GM23338 (cell line): ENCODE measurements around the gene AFF3. TPM values are rescaled to one million over a fixed set of nuclear protein-coding genes. Genes with fewer than 3 reads are reported as not detected.
A peak's percentile ranks its signal among the peaks of the same experiment; 100 is the strongest.

Source experiments
- ATAC-seq: fragments of 200-7000 bp; cut with Tn5 transposase; 3 replicates; pipeline ENCODE4 v1.9.1; 2020
- DNase-seq: peaks from one replicate; pipeline ENCODE4 v3.0.0-alpha.2; 2015; ENCODE audit warnings: low spot score
- H2AFZ ChIP-seq: fragments of 200-600 bp; sonication (generic); 2 replicates; pipeline ENCODE4 v1.8.0; 2016; ENCODE audit warnings: antibody characterized with exemption, mild to moderate bottlenecking, moderate library complexity
- H3F3A ChIP-seq: fragments of 200-600 bp; sonication (generic); replicated peaks from 2 replicates; pipeline ENCODE4 v1.8.0; 2017; ENCODE audit warnings: antibody characterized with exemption, mixed run types, low read depth
- H3K27ac ChIP-seq: fragments of 200-600 bp; sonication (generic); 2 replicates; pipeline ENCODE4 v1.6.1; 2016; ENCODE audit warnings: low read depth
- H3K27me3 ChIP-seq: fragments of 200-600 bp; sonication (generic); 2 replicates; pipeline ENCODE4 v1.8.0; 2016; ENCODE audit warnings: mild to moderate bottlenecking, mixed run types, moderate library complexity; ENCODE audit not compliant: insufficient read depth
- H3K36me3 ChIP-seq: fragments of 200-600 bp; sonication (generic); 2 replicates; pipeline ENCODE4 v1.8.0; 2016; ENCODE audit warnings: mild to moderate bottlenecking; ENCODE audit not compliant: insufficient read depth
- H3K4me1 ChIP-seq: fragments of 200-600 bp; sonication (generic); 2 replicates; pipeline ENCODE4 v1.8.0; 2016; ENCODE audit warnings: mild to moderate bottlenecking, moderate library complexity; ENCODE audit not compliant: insufficient read depth
- H3K4me2 ChIP-seq: fragments of 200-600 bp; sonication (generic); 2 replicates; pipeline ENCODE4 v1.7.1; 2017; ENCODE audit warnings: mixed run types
- H3K4me3 ChIP-seq: fragments of 200-600 bp; sonication (generic); 2 replicates; pipeline ENCODE4 v1.6.1; 2016; ENCODE audit warnings: mixed run types
- H3K79me2 ChIP-seq: fragments of 200-600 bp; sonication (generic); replicated peaks from 2 replicates; pipeline ENCODE4 v1.8.0; 2017; ENCODE audit warnings: mild to moderate bottlenecking; ENCODE audit not compliant: insufficient read depth
- H3K9me2 ChIP-seq: fragments of 200-600 bp; sonication (generic); 2 replicates; pipeline ENCODE4 v1.8.0; 2017; ENCODE audit not compliant: insufficient read depth
- H4K20me1 ChIP-seq: fragments of 200-600 bp; sonication (generic); replicated peaks from 2 replicates; pipeline ENCODE4 v1.8.0; 2017; ENCODE audit warnings: mild to moderate bottlenecking; ENCODE audit not compliant: insufficient read depth
- H3K27ac Mint-ChIP-seq: 2 replicates; pipeline ENCODE4 v1.8.0; 2020; ENCODE audit warnings: inconsistent platforms, mild to moderate bottlenecking, moderate library complexity, mixed read lengths
- H3K27me3 Mint-ChIP-seq: 3 replicates; pipeline ENCODE4 v1.8.0; 2022; ENCODE audit warnings: low read depth, mild to moderate bottlenecking, moderate library complexity, mixed read lengths, inconsistent platforms; ENCODE audit not compliant: insufficient read depth, poor library complexity
- H3K36me3 Mint-ChIP-seq: 3 replicates; pipeline ENCODE4 v1.8.0; 2021; ENCODE audit warnings: low read depth, mild to moderate bottlenecking, inconsistent platforms, moderate library complexity, mixed read lengths
- H3K4me1 Mint-ChIP-seq: 3 replicates; pipeline ENCODE4 v1.8.0; 2020; ENCODE audit warnings: mild to moderate bottlenecking, inconsistent platforms, mixed read lengths
- H3K4me3 Mint-ChIP-seq: 3 replicates; pipeline ENCODE4 v1.8.0; 2021; ENCODE audit warnings: moderate library complexity, mild to moderate bottlenecking, inconsistent platforms, mixed read lengths
- H3K9me3 Mint-ChIP-seq: 3 replicates; pipeline ENCODE4 v1.8.0; 2020; ENCODE audit warnings: moderate library complexity, mild to moderate bottlenecking, inconsistent platforms, mixed read lengths
- CREB1 ChIP-seq: fragments of 250-450 bp; sonication (Bioruptor Pico); IDR thresholded peaks from 2 replicates; pipeline ENCODE4 v1.5.0; 2020; ENCODE audit warnings: low read depth, mild to moderate bottlenecking, moderate library complexity
- EZH2 ChIP-seq: fragments of 200-600 bp; sonication (generic); IDR thresholded peaks from one replicate; pipeline ENCODE4 v1.8.0; 2017; ENCODE audit warnings: antibody characterized with exemption, mild to moderate bottlenecking, low read depth; ENCODE audit not compliant: unreplicated experiment
- EZH2phosphoT487 ChIP-seq: fragments of 200-600 bp; sonication (generic); IDR thresholded peaks from one replicate; pipeline ENCODE4 v1.8.1; 2018; ENCODE audit warnings: antibody characterized with exemption; ENCODE audit not compliant: unreplicated experiment
- JUNB ChIP-seq: IDR thresholded peaks from one replicate; pipeline ENCODE4 v1.6.1; 2016; ENCODE audit warnings: antibody characterized with exemption; ENCODE audit not compliant: unreplicated experiment
- NANOG ChIP-seq: IDR thresholded peaks from 2 replicates; pipeline ENCODE4 v1.6.1; 2016; ENCODE audit warnings: antibody characterized with exemption, borderline replicate concordance
- POLR2AphosphoS5 ChIP-seq: IDR thresholded peaks from 2 replicates; pipeline ENCODE4 v1.6.1; 2016; ENCODE audit warnings: antibody characterized with exemption, low read depth
- STAT1 ChIP-seq: IDR thresholded peaks from one replicate; pipeline ENCODE4 v1.6.1; 2016; ENCODE audit warnings: antibody characterized with exemption; ENCODE audit not compliant: unreplicated experiment
- ZNF114 ChIP-seq: fragments of 250-450 bp; sonication (Bioruptor Pico); IDR thresholded peaks from 2 replicates; pipeline ENCODE4 v1.5.0; 2020; ENCODE audit warnings: mild to moderate bottlenecking, moderate library complexity
- ZNF331 ChIP-seq: fragments of 250-450 bp; sonication (Bioruptor Pico); IDR thresholded peaks from 2 replicates; pipeline ENCODE4 v1.5.0; 2020; ENCODE audit warnings: low read depth, mild to moderate bottlenecking, moderate library complexity
- polyA plus RNA-seq: library from polyadenylated mRNA; unstranded; fragments of >200 nt; fragmentation: Nextera tagmentation; extraction: Ambion mirVana; gene quantifications from 2 replicates; pipeline ENCODE4 v1.2.1, GENCODE V29; 2016
- total RNA-seq: library from RNA; depleted of rRNA; stranded (reverse); fragments of >200 nt; shearing (Covaris generic); gene quantifications from 2 replicates; pipeline ENCODE4 v1.2.3, GENCODE V29; 2014
- TF ChIP-seq, protein P1 (sequence below): IDR thresholded peaks from 2 replicates; pipeline ENCODE4 v1.6.1; 2016; ENCODE audit warnings: antibody characterized with exemption
- TF ChIP-seq, protein P2 (sequence below): IDR thresholded peaks from one replicate; pipeline ENCODE4 v1.6.1; 2018; ENCODE audit warnings: antibody characterized with exemption; ENCODE audit not compliant: unreplicated experiment
- TF ChIP-seq, protein P3 (sequence below): fragments of 250-450 bp; sonication (Bioruptor Pico); IDR thresholded peaks from 2 replicates; pipeline ENCODE4 v1.5.0; 2020; ENCODE audit warnings: mild to moderate bottlenecking, moderate library complexity
- TF ChIP-seq, protein P4 (sequence below), 2 experiments: fragments of 200-600 bp in 1 of 2; sonication (generic) in 1 of 2; conservative IDR thresholded peaks; 2 replicates each; pipeline versions ENCODE4 v1.5.1 to v1.6.1; 2016 to 2017; ENCODE audit warnings: antibody characterized with exemption in 2 of 2, low read depth in 2 of 2, mild to moderate bottlenecking in 2 of 2, moderate library complexity in 1 of 2

AFF3 gene
- total and polyA plus RNA-seq, 2 experiments from 2014 or later = 0.73 to 1.4 TPM

DNA sequence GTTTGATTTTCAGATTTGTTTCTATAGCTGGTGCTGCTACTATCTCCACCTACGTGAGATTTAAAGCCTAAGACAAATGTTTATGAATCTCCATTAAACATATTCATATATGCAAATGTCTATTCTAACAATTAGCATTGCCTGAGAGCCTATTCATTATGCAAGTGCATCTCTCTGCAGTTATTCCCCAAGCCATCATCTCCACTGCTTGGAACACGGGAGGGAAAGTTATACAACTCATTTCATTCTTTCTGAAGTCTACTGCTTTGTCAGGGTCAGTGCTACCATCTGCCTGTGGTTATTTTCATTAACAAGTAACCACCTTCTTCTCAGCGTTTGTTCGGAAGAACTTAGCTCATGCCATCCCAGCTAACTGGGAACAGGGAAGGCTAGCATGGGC is 463.8 kb downstream of the AFF3 start:
- DNase-seq (no peak), ATAC-seq (no peak)
- Mint-ChIP-seq H3K4me1 (peaks cover 7% of the 10 kb centered on the region; the same call in 2 of the 3 replicates), H3K27me3 (no peaks in the 10 kb centered on the region), H3K36me3 (no peaks in the 10 kb centered on the region), H3K4me3 (no peak overlapping the region), H3K27ac (no peak overlapping the region), H3K9me3 (no peaks in the 10 kb centered on the region)
- Histone ChIP-seq H3K9me2 (peaks cover 5% of the 10 kb centered on the region; the same call in 1 of the 2 replicates), H4K20me1 (no peaks in the 10 kb centered on the region), H2AFZ (0 out of 2 replicates have a peak overlapping the region, but pooled peaks have one; percentile 23), H3K4me2 (no peak overlapping the region), H3K4me3 (no peak overlapping the region), H3K27me3 (no peaks in the 10 kb centered on the region), H3K79me2 (no peaks in the 10 kb centered on the region), H3K4me1 (no peaks in the 10 kb centered on the region), H3K27ac (no peak overlapping the region), H3K36me3 (no peaks in the 10 kb centered on the region), H3F3A (no peaks in the 10 kb centered on the region)
- TF ChIP-seq, protein P1, sequence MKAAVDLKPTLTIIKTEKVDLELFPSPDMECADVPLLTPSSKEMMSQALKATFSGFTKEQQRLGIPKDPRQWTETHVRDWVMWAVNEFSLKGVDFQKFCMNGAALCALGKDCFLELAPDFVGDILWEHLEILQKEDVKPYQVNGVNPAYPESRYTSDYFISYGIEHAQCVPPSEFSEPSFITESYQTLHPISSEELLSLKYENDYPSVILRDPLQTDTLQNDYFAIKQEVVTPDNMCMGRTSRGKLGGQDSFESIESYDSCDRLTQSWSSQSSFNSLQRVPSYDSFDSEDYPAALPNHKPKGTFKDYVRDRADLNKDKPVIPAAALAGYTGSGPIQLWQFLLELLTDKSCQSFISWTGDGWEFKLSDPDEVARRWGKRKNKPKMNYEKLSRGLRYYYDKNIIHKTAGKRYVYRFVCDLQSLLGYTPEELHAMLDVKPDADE = no peak
- TF ChIP-seq ZNF114 (CRISPR knock-in tag) = no peak
- TF ChIP-seq, protein P2, sequence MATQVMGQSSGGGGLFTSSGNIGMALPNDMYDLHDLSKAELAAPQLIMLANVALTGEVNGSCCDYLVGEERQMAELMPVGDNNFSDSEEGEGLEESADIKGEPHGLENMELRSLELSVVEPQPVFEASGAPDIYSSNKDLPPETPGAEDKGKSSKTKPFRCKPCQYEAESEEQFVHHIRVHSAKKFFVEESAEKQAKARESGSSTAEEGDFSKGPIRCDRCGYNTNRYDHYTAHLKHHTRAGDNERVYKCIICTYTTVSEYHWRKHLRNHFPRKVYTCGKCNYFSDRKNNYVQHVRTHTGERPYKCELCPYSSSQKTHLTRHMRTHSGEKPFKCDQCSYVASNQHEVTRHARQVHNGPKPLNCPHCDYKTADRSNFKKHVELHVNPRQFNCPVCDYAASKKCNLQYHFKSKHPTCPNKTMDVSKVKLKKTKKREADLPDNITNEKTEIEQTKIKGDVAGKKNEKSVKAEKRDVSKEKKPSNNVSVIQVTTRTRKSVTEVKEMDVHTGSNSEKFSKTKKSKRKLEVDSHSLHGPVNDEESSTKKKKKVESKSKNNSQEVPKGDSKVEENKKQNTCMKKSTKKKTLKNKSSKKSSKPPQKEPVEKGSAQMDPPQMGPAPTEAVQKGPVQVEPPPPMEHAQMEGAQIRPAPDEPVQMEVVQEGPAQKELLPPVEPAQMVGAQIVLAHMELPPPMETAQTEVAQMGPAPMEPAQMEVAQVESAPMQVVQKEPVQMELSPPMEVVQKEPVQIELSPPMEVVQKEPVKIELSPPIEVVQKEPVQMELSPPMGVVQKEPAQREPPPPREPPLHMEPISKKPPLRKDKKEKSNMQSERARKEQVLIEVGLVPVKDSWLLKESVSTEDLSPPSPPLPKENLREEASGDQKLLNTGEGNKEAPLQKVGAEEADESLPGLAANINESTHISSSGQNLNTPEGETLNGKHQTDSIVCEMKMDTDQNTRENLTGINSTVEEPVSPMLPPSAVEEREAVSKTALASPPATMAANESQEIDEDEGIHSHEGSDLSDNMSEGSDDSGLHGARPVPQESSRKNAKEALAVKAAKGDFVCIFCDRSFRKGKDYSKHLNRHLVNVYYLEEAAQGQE = no peak
- TF ChIP-seq, protein P3, sequence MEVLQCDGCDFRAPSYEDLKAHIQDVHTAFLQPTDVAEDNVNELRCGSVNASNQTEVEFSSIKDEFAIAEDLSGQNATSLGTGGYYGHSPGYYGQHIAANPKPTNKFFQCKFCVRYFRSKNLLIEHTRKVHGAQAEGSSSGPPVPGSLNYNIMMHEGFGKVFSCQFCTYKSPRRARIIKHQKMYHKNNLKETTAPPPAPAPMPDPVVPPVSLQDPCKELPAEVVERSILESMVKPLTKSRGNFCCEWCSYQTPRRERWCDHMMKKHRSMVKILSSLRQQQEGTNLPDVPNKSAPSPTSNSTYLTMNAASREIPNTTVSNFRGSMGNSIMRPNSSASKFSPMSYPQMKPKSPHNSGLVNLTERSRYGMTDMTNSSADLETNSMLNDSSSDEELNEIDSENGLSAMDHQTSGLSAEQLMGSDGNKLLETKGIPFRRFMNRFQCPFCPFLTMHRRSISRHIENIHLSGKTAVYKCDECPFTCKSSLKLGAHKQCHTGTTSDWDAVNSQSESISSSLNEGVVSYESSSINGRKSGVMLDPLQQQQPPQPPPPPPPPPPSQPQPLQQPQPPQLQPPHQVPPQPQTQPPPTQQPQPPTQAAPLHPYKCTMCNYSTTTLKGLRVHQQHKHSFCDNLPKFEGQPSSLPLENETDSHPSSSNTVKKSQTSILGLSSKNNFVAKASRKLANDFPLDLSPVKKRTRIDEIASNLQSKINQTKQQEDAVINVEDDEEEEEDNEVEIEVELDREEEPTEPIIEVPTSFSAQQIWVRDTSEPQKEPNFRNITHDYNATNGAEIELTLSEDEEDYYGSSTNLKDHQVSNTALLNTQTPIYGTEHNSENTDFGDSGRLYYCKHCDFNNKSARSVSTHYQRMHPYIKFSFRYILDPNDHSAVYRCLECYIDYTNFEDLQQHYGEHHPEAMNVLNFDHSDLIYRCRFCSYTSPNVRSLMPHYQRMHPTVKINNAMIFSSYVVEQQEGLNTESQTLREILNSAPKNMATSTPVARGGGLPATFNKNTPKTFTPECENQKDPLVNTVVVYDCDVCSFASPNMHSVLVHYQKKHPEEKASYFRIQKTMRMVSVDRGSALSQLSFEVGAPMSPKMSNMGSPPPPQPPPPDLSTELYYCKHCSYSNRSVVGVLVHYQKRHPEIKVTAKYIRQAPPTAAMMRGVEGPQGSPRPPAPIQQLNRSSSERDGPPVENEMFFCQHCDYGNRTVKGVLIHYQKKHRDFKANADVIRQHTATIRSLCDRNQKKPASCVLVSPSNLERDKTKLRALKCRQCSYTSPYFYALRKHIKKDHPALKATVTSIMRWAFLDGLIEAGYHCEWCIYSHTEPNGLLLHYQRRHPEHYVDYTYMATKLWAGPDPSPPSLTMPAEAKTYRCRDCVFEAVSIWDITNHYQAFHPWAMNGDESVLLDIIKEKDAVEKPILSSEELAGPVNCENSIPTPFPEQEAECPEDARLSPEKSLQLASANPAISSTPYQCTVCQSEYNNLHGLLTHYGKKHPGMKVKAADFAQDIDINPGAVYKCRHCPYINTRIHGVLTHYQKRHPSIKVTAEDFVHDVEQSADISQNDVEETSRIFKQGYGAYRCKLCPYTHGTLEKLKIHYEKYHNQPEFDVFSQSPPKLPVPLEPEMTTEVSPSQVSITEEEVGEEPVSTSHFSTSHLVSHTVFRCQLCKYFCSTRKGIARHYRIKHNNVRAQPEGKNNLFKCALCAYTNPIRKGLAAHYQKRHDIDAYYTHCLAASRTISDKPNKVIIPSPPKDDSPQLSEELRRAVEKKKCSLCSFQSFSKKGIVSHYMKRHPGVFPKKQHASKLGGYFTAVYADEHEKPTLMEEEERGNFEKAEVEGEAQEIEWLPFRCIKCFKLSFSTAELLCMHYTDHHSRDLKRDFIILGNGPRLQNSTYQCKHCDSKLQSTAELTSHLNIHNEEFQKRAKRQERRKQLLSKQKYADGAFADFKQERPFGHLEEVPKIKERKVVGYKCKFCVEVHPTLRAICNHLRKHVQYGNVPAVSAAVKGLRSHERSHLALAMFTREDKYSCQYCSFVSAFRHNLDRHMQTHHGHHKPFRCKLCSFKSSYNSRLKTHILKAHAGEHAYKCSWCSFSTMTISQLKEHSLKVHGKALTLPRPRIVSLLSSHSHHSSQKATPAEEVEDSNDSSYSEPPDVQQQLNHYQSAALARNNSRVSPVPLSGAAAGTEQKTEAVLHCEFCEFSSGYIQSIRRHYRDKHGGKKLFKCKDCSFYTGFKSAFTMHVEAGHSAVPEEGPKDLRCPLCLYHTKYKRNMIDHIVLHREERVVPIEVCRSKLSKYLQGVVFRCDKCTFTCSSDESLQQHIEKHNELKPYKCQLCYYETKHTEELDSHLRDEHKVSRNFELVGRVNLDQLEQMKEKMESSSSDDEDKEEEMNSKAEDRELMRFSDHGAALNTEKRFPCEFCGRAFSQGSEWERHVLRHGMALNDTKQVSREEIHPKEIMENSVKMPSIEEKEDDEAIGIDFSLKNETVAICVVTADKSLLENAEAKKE (CRISPR knock-in tag) = no peak
- TF ChIP-seq POLR2AphosphoS5 = no peak
- no peak for TF ChIP-seq STAT1
- TF ChIP-seq ZNF331 (CRISPR knock-in tag) = no peak
- TF ChIP-seq, protein P4, sequence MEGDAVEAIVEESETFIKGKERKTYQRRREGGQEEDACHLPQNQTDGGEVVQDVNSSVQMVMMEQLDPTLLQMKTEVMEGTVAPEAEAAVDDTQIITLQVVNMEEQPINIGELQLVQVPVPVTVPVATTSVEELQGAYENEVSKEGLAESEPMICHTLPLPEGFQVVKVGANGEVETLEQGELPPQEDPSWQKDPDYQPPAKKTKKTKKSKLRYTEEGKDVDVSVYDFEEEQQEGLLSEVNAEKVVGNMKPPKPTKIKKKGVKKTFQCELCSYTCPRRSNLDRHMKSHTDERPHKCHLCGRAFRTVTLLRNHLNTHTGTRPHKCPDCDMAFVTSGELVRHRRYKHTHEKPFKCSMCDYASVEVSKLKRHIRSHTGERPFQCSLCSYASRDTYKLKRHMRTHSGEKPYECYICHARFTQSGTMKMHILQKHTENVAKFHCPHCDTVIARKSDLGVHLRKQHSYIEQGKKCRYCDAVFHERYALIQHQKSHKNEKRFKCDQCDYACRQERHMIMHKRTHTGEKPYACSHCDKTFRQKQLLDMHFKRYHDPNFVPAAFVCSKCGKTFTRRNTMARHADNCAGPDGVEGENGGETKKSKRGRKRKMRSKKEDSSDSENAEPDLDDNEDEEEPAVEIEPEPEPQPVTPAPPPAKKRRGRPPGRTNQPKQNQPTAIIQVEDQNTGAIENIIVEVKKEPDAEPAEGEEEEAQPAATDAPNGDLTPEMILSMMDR (conservative IDR thresholded peaks at IDR 0.05; ENCODE audit: low read depth in 2 of 2) = no peak
- no peak for TF ChIP-seq EZH2
- TF ChIP-seq CREB1 (CRISPR knock-in tag) = no peak
- TF ChIP-seq EZH2phosphoT487 = no peak
- no peak for TF ChIP-seq NANOG
- no peak for TF ChIP-seq JUNB
